ENCODE measurements around the gene CCL22.

Gene CCL22

DNA sequence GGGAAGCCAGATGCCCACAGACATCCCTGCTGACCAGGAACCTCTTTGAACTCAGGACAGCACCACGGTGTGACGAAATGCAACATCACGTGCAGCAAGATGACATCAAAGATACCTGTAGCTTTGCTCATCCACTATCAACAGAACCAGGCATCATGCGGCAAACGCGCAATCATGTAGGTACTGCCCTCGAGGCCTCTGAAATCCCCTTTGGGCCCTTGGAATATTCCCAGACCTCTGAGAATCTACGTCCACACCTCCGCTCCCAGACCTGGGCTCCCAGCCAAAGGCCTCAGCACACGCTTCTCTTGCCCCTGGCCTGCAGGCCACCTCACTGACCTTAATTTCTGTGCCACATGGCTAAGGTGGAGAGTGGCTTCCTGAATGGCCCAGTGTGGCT, 21.0 kb downstream of the CCL22 start (continued):
- TF ChIP-seq, protein P1, sequence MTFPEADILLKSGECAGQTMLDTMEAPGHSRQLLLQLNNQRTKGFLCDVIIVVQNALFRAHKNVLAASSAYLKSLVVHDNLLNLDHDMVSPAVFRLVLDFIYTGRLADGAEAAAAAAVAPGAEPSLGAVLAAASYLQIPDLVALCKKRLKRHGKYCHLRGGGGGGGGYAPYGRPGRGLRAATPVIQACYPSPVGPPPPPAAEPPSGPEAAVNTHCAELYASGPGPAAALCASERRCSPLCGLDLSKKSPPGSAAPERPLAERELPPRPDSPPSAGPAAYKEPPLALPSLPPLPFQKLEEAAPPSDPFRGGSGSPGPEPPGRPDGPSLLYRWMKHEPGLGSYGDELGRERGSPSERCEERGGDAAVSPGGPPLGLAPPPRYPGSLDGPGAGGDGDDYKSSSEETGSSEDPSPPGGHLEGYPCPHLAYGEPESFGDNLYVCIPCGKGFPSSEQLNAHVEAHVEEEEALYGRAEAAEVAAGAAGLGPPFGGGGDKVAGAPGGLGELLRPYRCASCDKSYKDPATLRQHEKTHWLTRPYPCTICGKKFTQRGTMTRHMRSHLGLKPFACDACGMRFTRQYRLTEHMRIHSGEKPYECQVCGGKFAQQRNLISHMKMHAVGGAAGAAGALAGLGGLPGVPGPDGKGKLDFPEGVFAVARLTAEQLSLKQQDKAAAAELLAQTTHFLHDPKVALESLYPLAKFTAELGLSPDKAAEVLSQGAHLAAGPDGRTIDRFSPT (tag by site-specific recombination; IDR thresholded peaks at IDR 0.05): no peak
- no peak for TF ChIP-seq SCRT1 (tag by site-specific recombination; IDR thresholded peaks at IDR 0.05; ENCODE audit: borderline replicate concordance)
- TF ChIP-seq ZNF214 (tag by site-specific recombination; IDR thresholded peaks at IDR 0.05; ENCODE audit: borderline replicate concordance): no peak
- TF ChIP-seq ZNF302 (tag by site-specific recombination; IDR thresholded peaks at IDR 0.05; ENCODE audit: low read depth): no peak
- TF ChIP-seq KLF8 (tag by site-specific recombination; IDR thresholded peaks at IDR 0.05): no peak
- TF ChIP-seq ZNF670 (tag by site-specific recombination; IDR thresholded peaks at IDR 0.05; ENCODE audit: low read depth): no peak

DNA sequence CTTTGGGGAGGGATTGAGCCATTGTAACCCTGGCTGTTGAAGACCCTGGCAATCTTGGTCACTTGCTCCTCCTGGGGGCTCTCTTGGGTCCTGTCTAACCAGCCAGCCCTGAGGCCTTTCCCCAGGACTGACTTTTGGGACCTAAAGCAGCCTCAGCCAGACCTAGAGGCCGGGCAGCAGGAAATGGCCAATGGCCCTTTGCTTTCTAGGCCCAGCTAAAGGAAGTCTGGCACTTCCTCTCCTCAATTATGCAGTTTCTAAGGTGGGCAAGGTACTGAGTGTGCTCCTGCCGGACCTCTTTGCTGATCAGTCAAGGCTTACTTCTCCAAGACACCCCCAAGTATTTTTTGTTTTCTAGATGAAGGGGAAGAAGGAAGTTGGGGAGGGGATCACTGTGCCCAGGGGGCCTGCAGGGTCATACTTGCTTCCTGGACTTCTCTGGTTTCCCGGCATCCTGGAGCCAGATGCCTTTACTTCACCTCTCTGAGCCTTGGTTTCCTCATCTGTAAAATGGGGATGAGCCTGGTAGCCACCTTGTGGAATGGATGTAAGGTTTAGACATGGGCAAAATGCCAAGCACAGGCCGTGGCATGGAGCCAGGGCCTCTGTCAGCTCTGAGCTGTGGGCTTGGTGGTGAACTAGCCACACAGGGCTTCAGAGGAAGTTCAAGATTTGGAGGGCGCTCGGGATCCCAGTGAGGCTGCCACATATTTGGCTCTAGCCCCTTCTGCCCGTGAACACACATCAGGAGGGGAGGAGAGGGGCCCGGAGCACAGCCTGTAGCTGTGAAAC, 22.3 kb downstream of the CCL22 start:
- POLR2A ChIA-PET: no interaction called here
- no peak for TF ChIP-seq ZNF843 (tag by site-specific recombination; IDR thresholded peaks at IDR 0.05)
- no peaks in the 10 kb centered on the region for H3K9me3 ChIP-seq (ENCODE audit: control insufficient read depth, insufficient read depth, low read depth, low read length)
- no peak overlapping the region for H3K4me3 ChIP-seq (ENCODE audit: low read depth, low read length)
- CTCF ChIA-PET: no interaction called here
- H3K36me3 ChIP-seq (ENCODE audit: control insufficient read depth in 2 of 2, insufficient read depth in 1 of 2, low read length in 2 of 2): no peaks in the 10 kb centered on the region
- no peak overlapping the region for H3K27ac ChIP-seq (ENCODE audit: extremely low read depth, low read depth, low read length)
- H3K4me1 ChIP-seq (ENCODE audit: control insufficient read depth, insufficient read depth, low read length): 0 out of 2 replicates have a peak, but pooled peaks cover 5% of the 10 kb centered on the region

DNA sequence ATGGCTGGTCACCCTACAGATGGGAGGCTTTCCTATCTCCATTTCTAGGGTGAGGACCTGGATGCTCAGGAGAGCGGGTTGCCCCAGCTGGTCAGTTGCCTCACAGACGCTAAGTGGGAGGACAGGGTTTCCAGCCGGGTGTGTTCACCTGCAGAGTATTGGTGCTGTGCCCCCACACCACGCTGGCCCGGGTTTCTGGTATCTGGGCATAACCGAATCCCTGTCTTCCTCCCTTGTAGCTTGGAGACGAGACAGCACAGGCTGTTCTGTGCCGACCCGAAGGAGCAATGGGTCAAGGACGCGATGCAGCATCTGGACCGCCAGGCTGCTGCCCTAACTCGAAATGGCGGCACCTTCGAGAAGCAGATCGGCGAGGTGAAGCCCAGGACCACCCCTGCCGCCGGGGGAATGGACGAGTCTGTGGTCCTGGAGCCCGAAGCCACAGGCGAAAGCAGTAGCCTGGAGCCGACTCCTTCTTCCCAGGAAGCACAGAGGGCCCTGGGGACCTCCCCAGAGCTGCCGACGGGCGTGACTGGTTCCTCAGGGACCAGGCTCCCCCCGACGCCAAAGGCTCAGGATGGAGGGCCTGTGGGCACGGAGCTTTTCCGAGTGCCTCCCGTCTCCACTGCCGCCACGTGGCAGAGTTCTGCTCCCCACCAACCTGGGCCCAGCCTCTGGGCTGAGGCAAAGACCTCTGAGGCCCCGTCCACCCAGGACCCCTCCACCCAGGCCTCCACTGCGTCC, 23.4 kb downstream of the CCL22 start:
- CTCF ChIA-PET: interaction anchor here (0.6 kb wide), 1 partner anchor 81 kb away, joined by 3 read pairs; no protein-coding TSS in a partner anchor
- POLR2A ChIA-PET: no interaction called here
- Histone ChIP-seq H3K4me1 (ENCODE audit: control insufficient read depth, insufficient read depth, low read length) (0 out of 2 replicates have a peak, but pooled peaks cover 5% of the 10 kb centered on the region), H3K36me3 (ENCODE audit: control insufficient read depth in 2 of 2, insufficient read depth in 1 of 2, low read length in 2 of 2) (no peaks in the 10 kb centered on the region), H3K9me3 (ENCODE audit: control insufficient read depth, insufficient read depth, low read depth, low read length) (no peaks in the 10 kb centered on the region), H3K27ac (ENCODE audit: extremely low read depth, low read depth, low read length) (no peak overlapping the region), H3K4me3 (ENCODE audit: low read depth, low read length) (no peak overlapping the region)
- TF ChIP-seq, protein P2, sequence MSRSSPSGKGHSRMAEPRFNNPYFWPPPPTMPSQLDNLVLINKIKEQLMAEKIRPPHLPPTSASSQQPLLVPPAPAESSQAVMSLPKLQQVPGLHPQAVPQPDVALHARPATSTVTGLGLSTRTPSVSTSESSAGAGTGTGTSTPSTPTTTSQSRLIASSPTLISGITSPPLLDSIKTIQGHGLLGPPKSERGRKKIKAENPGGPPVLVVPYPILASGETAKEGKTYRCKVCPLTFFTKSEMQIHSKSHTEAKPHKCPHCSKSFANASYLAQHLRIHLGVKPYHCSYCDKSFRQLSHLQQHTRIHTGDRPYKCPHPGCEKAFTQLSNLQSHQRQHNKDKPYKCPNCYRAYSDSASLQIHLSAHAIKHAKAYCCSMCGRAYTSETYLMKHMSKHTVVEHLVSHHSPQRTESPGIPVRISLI (tag by site-specific recombination; IDR thresholded peaks at IDR 0.05): no peak
- TF ChIP-seq ZNF335 (tag by site-specific recombination; conservative IDR thresholded peaks at IDR 0.05): no peak
- TF ChIP-seq ZNF266 (tag by site-specific recombination; IDR thresholded peaks at IDR 0.05; ENCODE audit: low read depth): no peak
- TF ChIP-seq, protein P3, sequence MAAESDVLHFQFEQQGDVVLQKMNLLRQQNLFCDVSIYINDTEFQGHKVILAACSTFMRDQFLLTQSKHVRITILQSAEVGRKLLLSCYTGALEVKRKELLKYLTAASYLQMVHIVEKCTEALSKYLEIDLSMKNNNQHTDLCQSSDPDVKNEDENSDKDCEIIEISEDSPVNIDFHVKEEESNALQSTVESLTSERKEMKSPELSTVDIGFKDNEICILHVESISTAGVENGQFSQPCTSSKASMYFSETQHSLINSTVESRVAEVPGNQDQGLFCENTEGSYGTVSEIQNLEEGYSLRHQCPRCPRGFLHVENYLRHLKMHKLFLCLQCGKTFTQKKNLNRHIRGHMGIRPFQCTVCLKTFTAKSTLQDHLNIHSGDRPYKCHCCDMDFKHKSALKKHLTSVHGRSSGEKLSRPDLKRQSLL (tag by site-specific recombination; IDR thresholded peaks at IDR 0.05): no peak
- no peak for TF ChIP-seq ZNF558 (tag by site-specific recombination; IDR thresholded peaks at IDR 0.05)
- no peak for TF ChIP-seq HOXA7 (CRISPR knock-in tag; IDR thresholded peaks at IDR 0.05; ENCODE audit: borderline replicate concordance)
- TF ChIP-seq ZNF555 (tag by site-specific recombination; conservative IDR thresholded peaks at IDR 0.05): no peak
- TF ChIP-seq, protein P4, sequence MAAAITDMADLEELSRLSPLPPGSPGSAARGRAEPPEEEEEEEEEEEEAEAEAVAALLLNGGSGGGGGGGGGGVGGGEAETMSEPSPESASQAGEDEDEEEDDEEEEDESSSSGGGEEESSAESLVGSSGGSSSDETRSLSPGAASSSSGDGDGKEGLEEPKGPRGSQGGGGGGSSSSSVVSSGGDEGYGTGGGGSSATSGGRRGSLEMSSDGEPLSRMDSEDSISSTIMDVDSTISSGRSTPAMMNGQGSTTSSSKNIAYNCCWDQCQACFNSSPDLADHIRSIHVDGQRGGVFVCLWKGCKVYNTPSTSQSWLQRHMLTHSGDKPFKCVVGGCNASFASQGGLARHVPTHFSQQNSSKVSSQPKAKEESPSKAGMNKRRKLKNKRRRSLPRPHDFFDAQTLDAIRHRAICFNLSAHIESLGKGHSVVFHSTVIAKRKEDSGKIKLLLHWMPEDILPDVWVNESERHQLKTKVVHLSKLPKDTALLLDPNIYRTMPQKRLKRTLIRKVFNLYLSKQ (tag by site-specific recombination; IDR thresholded peaks at IDR 0.05; ENCODE audit: borderline replicate concordance): no peak
- no peak for TF ChIP-seq ZNF114 (tag by site-specific recombination; IDR thresholded peaks at IDR 0.05)
- TF ChIP-seq, protein P5, sequence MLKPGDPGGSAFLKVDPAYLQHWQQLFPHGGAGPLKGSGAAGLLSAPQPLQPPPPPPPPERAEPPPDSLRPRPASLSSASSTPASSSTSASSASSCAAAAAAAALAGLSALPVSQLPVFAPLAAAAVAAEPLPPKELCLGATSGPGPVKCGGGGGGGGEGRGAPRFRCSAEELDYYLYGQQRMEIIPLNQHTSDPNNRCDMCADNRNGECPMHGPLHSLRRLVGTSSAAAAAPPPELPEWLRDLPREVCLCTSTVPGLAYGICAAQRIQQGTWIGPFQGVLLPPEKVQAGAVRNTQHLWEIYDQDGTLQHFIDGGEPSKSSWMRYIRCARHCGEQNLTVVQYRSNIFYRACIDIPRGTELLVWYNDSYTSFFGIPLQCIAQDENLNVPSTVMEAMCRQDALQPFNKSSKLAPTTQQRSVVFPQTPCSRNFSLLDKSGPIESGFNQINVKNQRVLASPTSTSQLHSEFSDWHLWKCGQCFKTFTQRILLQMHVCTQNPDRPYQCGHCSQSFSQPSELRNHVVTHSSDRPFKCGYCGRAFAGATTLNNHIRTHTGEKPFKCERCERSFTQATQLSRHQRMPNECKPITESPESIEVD (tag by site-specific recombination; IDR thresholded peaks at IDR 0.05): no peak
- TF ChIP-seq SP7 (tag by site-specific recombination; IDR thresholded peaks at IDR 0.05): no peak
- TF ChIP-seq ZNF585B (tag by site-specific recombination; IDR thresholded peaks at IDR 0.05): no peak
- TF ChIP-seq ZNF701 (tag by site-specific recombination; IDR thresholded peaks at IDR 0.05): no peak
- no peak for TF ChIP-seq ZNF354C (tag by site-specific recombination; IDR thresholded peaks at IDR 0.05; ENCODE audit: borderline replicate concordance, low read depth)
- no peak for TF ChIP-seq FEZF1 (tag by site-specific recombination; IDR thresholded peaks at IDR 0.05)
- no peak for TF ChIP-seq ZNF138 (tag by site-specific recombination; IDR thresholded peaks at IDR 0.05; ENCODE audit: borderline replicate concordance)
- no peak for TF ChIP-seq ZBTB17 (tag by site-specific recombination; IDR thresholded peaks at IDR 0.05)

All from HEK293 (cell line).